ENCODE measurements around the gene RABL2A.
"Not testable (repeated sequence)": the region's sequence is repeated elsewhere in the genome, so short reads cannot be mapped to it uniquely, and the experiment has no call there.

The RABL2A gene

GRCh38 chr2:113685471-113685870, 58.4 kb downstream of the RABL2A start:
- no peaks in the 10 kb centered on the region for H3K27me3 Mint-ChIP-seq
- intact Hi-C loops (cut with micrococcal nuclease) = no loop called here
- no peak overlapping the region for H3K4me3 Mint-ChIP-seq
- no peaks in the 10 kb centered on the region for H3K36me3 Mint-ChIP-seq (ENCODE audit: low read depth)
- no peaks in the 10 kb centered on the region for H3K9me3 Mint-ChIP-seq
- no peaks in the 10 kb centered on the region for H3K4me1 Mint-ChIP-seq (ENCODE audit: low read depth)
- H3K27ac Mint-ChIP-seq = no peak overlapping the region

GRCh38 chr2:113686537-113686936, 59.5 kb downstream of the RABL2A start:
- Mint-ChIP-seq H3K4me3 (no peak overlapping the region), H3K9me3 (no peaks in the 10 kb centered on the region), H3K4me1 (ENCODE audit: low read depth) (no peaks in the 10 kb centered on the region), H3K27me3 (no peaks in the 10 kb centered on the region), H3K27ac (no peak overlapping the region), H3K36me3 (ENCODE audit: low read depth) (no peaks in the 10 kb centered on the region)
- intact Hi-C loops (cut with micrococcal nuclease) = no loop called here

GRCh38 chr2:113690871-113691270, 63.8 kb downstream of the RABL2A start:
- H3K36me3 Mint-ChIP-seq (ENCODE audit: low read depth); H3K27ac Mint-ChIP-seq; intact Hi-C loops (cut with micrococcal nuclease); H3K4me3 Mint-ChIP-seq; H3K9me3 Mint-ChIP-seq; H3K27me3 Mint-ChIP-seq: not testable (repeated sequence)
- H3K4me1 Mint-ChIP-seq (ENCODE audit: low read depth) = peaks cover 25% of the 10 kb centered on the region
